Prostate gland (tissue), 2 donors: ENCODE measurements around the gene ZBTB40.
A peak's percentile ranks its signal among the peaks of the same experiment; 100 is the strongest.

Experiments
- CTCF ChIP-seq, 4 experiments: fragments of 200-600 bp in 2 of 4; fragments of 450-650 bp in 2 of 4; sonication (generic) in 2 of 4; IDR thresholded peaks; 1 replicate in 3 of 4; 2 replicates in 1 of 4; pipeline ENCODE4 v1.5.1; 2016 to 2019; ENCODE audit warnings: antibody characterized with exemption in 4 of 4, mild to moderate bottlenecking in 2 of 4, moderate library complexity in 2 of 4
- POLR2A ChIP-seq: fragments of 450-650 bp; IDR thresholded peaks from one replicate; pipeline ENCODE4 v1.6.1; 2016; ENCODE audit warnings: antibody characterized with exemption, mild to moderate bottlenecking
- POLR2AphosphoS5 ChIP-seq: sonication (generic); formaldehyde crosslinking; IDR thresholded peaks from one replicate; pipeline ENCODE4 v1.6.1; 2017; ENCODE audit warnings: antibody characterized with exemption

- TF ChIP-seq CTCF (IDR thresholded peaks at IDR 0.05), result peak; percentile 23 to 92 (median 76)
- peak; percentile 49 for TF ChIP-seq POLR2AphosphoS5
- no peak for TF ChIP-seq POLR2A
Observed at GRCh38 chr1:22420455-22421053, 31.1 kb upstream of the ZBTB40 start.
